GM20431 (cell line): Measurements from ENCODE around the gene SNRNP70.
"Not testable (repeated sequence)": the region's sequence is repeated elsewhere in the genome, so short reads cannot be mapped to it uniquely, and the experiment has no call there.

Experiments used
- in situ Hi-C: fragments of 300-500 bp; cut with MseI, MboI; formaldehyde crosslinking; loops from one replicate; pipeline ENCODE4 v1.15.0; 2020; ENCODE audit warnings: low sequenced_read_pairs; ENCODE audit not compliant: unreplicated experiment

The SNRNP70 gene

DNA sequence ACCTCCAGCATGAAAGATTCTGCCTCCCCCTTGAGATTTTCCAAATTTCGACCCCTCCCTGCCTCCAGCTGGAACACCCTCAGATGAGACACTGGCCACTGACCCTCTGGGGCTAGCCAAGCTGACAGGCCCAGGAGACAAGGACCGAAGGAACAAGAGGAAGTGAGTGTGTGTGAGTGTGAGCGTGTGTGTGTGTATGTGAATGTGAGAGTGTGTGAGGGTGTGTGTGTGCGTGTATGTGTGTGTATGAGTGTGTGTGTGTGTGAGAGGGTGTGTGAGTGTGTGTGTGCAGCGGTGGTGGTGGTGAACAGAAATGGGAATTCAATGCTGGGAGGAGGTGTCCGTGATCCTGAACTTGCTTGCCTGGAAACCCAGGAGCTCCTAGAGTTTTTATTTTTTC is 56.1 kb downstream of the SNRNP70 start:
- in situ Hi-C loops: no loop called here

DNA sequence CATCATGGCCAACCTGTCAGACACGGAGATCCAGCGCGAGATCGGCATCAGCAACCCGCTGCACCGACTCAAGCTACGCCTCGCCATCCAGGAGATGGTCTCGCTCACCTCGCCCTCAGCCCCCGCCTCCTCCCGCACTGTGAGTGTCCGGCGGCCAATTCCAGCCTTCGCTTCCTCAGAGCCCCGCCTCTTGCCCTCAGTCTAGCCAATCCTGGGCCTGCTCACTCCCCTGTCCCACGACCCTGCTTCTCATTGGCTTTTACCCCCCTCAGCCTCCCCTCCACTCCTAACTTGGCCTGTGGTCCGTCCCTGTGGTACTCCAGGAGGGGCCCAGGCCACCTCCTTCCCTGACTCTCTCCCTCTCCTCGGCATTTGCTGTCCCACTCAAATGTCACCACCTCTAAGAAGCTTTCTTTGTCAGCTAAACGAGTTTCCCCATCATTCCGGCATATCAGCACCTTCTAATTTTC is 57.6 kb downstream of the SNRNP70 start:
- in situ Hi-C loops: no loop called here

- in situ Hi-C loops: no loop called here
Observed at GRCh38 chr19:49145573-49146407, 60.5 kb downstream of the SNRNP70 start.

DNA sequence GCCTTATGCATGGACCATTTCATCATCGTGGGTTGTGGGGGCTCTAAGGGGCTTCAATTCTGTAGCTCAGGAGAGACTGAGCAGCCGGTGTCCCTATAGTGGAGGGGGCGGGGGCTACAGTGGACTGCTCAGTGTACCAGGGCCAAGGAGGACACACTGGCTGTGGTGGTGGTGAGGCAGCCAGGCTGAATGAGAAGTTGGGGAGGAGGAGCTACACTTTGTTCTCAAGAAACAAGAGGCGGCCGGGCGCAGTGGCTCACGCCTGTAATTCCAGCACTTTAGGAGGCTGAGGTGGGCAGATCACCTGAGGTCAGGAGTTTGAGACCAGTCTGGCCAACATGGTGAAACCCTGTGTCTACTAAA is 61.1 kb downstream of the SNRNP70 start:
- in situ Hi-C loops: not testable (repeated sequence)

GRCh38 chr19:49148044-49148682 is 62.9 kb downstream of the SNRNP70 start:
- in situ Hi-C loops: no loop called here

DNA sequence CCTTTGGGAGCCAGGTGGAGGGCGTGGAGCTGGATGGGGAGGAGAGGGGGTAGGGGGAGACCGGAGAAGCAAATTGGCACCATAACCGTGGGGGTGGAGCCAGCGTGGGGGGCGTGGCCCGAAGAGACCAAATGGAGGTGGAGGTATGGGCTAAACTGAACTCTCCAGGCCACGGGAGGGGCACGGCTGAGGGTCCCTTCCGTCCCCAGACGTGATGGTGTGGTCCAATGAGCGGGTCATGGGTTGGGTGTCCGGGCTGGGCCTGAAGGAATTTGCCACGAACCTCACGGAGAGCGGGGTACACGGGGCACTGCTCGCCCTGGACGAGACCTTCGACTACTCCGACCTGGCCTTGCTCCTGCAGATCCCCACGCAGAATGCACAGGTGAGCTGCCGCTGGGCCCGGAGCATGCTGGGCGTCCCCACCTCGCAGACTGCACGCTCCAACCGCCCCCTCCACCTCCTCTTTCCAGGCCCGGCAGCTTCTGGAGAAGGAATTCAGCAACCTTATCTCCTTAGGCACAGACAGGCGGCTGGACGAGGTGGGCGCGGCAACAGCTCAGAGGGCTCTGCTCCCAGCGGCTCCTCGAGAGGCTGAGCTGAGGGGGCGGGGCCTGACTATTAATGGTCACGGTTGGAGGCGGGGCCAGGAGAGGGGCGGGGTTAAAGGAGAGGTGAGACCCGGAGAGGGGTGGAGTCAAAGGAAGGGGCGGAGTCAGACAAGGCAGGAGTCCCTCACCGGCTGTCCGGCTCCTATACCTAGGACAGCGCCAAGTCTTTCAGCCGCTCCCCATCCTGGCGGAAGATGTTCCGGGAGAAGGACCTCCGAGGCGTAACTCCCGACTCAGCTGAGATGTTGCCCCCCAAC is 63.8 kb downstream of the SNRNP70 start:
- in situ Hi-C loops: no loop called here

DNA sequence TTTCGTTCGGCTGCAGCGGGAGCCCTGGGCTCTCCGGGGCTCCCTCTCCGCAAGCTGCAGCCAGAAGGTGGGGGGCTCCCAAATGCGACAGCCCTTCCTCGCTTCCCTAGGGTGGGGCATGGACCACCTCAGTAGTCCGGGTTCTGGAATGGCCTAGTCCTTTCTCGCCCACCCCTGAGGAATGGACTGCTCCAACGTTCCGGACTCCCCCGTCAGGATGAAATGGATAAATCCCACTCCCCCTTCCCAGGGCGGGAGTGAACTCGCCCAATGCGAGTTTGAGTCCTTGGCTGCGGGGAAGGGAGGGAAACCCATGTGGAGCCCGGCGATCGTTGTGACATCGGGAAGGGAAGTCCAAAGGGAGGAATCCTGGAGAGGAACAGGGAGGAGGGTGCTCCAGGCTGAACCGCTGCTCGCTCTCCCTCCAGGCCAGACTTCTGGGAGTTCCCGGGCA is 64.4 kb downstream of the SNRNP70 start:
- in situ Hi-C loops: no loop called here

DNA sequence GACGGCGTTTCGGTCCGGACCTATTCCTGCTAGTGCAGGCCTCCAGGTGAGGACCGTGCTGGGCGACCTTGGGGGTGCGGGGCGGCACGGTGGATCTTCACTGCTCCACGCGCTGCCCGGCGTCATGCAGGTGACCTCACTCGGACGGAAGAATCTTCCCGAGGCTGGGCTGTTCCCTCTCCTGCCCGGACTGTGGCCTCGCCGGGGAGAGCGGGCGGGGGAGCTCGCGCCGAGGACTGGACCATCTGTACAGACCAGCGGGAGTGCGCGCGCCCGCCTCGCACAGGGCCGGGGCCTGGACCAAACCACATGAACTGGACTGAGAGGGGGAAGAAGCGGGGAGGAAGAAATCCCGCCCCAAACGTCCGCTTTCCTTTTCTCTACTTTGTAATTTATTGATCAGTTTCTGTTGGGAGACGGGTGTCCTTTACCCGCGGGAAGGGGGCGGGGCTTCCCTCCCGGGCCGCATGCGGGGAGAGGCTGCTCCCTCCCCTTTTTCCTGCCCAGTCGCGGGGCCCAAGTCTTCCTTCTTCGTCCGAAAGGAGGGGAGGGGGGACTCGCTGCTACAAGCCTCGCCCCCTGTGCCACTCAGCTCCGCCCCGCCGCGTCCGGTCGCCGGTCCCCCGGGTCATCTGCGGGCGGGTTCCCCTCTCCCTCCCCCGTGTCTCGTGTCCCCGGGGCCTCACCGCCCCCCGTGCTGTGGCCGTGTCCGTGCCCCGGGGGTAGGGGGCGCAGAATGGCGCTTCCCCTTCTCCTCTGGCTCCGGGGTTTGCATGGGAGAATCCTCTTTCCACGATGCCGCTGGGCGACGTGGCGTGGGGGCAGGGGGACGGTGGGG is 65.1 kb downstream of the SNRNP70 start:
- in situ Hi-C loops: no loop called here

DNA sequence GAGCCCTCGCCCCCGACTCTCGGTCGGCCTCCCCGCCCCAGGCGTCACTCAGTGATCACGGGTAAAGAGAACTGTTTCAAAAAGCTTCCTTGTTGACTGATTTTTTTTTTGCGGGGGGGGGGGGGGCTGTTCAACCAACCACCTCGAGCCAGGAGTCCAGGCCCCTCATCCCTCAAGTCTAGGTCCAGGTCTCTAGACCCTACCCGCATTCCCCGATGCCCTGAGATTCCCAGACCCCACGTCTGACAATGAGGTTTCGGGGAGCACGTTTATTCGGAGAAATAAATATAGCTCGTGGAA is 65.6 kb downstream of the SNRNP70 start:
- in situ Hi-C loops: no loop called here

DNA sequence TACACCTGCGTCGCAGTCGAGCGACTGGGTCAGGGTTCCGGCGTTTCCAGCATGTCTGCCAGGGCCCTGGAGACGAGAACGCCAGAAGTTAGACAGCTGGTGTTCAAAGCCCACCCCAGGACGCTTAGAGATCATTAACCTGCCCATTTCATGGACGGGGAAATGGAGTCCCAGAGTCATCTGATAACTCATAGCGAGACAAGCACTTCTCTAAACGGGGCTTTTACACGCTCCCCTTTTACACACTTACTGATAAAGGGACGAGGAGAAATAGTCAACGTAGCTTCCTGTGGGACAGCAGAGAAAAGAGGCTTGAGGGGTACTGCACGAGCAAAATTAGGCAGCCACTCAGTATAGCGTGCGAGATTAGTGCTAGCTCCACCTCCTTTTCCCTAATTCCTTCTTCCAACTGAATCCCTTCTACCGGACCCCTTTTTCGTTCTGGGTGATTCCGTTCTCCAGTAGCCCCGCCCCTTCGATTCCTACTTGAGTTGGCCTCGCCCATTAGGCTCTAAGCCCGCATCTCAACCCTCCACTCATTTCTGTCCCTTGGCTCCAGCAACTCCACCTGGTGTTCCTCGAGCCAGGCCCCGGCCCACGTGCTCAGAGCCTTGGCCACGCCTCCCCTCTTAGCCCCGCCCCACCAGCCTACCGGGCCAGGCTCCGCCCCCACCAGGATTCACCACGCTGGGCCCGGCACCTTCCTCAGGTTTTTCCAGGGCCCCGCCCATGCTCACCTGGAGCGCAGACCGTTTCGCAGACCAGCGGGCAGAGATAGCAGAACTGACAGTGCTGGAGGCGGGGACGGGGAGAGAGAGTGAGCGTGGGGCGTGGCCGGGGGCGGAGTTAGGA is 66.2 kb downstream of the SNRNP70 start:
- in situ Hi-C loops: no loop called here

DNA sequence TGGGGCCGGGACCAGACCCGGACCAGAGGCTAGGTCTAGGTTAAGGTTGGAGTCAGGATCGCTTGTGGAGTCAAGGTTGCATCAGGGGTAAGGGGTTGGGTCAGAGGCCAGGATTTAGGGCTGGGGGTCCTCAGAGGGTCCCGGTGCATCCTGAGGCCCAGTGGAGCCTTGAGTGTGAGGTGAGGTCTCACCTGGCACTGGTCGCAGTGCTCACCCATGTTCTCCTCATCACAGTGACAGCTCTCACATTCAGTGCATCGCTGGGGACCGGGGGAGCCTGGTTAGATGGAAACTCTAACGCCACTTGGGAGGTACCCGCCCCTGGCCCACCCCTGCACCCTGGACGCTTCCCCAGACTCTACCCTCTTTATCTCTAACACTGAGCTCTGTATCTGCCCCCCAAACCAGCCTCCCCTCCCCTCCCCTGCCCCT is 66.9 kb downstream of the SNRNP70 start:
- in situ Hi-C loops: no loop called here

DNA sequence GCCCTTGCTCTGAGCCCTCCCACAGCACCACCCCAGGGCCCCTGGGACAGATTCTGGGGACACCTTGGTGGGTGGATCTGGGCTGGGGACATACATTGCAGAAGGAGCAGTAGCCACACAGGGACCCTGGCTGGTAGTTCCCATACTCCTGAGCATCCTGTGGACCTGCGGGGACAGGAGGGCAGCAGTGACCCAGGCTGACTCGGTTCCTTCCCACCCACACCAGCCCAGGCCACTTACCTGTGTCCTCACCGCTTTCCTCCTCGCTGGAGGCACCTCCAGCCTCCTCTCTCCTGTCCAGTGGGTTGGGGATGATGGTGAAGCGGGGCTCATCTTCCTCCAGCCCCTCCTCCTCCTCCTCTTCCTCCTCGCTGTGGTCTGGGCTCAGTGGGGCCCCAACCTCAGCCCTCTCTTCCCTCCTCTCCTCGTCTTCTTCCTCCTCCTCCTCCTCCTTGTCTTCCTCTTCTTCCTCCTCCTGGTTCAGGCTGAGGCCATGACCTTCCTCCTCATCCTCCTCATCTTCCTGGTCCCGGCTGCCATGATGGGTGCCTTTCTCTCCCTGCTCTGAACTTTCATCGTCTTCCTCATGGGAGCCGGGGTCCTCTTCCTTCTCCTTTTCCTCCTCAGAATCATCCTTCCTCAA is 68.0 kb downstream of the SNRNP70 start:
- in situ Hi-C loops: no loop called here

- in situ Hi-C loops: no loop called here
Observed at GRCh38 chr19:49154279-49154678, 69.0 kb downstream of the SNRNP70 start.

- in situ Hi-C loops: no loop called here
Observed at GRCh38 chr19:49155005-49155819, 70.0 kb downstream of the SNRNP70 start, which contains the start of gene HRC. Gene HRC, minus strand, starts transcription at chr19:49155396. Its CDS starts 159 bp downstream, at chr19:49155237.

DNA sequence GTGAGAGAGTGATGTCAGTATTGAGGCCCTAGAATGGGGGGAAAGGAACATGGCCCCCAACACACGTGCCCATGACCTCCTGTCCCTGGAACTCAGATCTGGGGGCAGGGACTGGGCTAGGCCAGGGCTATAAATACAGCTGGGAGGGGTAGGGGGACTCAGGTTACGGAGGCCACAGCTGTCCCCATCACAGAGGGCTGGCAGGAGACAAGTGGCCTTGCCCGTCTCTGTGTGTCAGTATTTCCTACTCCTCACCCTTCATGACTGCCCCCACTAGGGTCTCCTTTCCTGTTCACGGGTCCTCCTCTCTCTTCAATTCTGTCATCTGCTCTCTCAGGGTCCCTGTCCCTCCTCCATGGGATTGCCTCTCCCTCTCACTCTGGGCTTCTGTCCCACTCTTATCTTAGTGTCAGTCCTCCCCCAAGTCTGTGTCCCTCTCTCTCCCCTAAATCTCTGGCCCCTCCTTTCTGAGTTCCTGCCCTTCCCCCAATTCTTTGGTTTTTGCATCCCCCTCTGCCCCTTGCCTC is 70.6 kb downstream of the SNRNP70 start:
- in situ Hi-C loops: no loop called here

DNA sequence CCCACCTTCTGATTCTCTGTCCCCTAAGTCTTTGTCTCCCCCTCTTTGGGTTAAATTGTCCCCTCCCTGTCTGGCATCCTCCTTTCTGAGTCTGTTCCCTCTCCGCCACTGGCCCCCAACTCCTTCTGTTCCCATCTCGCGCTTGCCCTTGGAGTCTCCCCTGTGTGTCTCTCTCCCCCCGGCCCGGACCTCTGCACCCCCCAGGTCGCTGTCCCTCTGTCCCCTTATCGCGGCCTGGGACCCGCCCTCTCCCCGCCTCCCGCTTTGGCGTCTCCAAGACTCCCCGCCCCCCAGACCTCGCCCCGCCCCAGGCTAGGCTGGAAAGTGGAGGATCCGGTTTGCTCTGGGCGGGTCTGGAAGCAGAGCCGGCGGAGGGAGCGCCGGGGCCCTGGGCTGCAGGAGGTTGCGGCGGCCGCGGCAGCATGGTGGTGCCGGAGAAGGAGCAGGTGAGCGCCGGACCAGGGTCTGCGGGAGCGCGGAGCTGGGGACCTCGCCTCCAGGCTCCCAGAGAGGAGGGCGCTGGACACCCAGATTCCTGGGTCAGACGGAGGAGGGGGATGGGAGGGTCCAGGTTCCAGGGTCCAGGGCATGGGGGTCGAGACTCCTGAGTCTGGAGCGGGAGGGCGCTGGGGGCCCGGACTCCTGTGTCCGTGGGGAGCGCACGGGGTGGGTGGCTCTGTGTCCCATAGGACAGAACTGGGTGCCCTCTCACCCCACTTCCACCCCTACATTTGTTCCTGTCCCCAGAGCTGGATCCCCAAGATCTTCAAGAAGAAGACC is 72.4 kb downstream of the SNRNP70 start, which contains the start of gene TRPM4:
TSS of gene TRPM4 (plus strand) at position 348 of the 780 bp plus-strand sequence. CDS start at position 423, 75 bp downstream.
- in situ Hi-C loops: no loop called here
